Measurements from ENCODE around the gene DDR1. TPM values are rescaled to one million over a fixed set of nuclear protein-coding genes. Genes with fewer than 3 reads are reported as not detected.
A peak's percentile ranks its signal among the peaks of the same experiment; 100 is the strongest.

DDR1 gene
- total RNA-seq, 1 experiment from 2014 or later = 258 TPM

GRCh38 chr6:30895343-30895742 lies 11.0 kb downstream of the DDR1 start:
- no peak overlapping the region for H3K9ac ChIP-seq (ENCODE audit: extremely low read depth, insufficient read length, low read length)
- H2BK15ac ChIP-seq (ENCODE audit: low read depth, low read length) = no peak overlapping the region
- H3K27ac ChIP-seq (ENCODE audit: insufficient read length, low read depth, low read length) = no peak overlapping the region
- no peaks in the 10 kb centered on the region for H3K79me2 ChIP-seq (ENCODE audit: insufficient read depth, low read length)
- no peaks in the 10 kb centered on the region for H3K27me3 ChIP-seq (ENCODE audit: insufficient read depth, low read length)
- no peaks in the 10 kb centered on the region for H3K23me2 ChIP-seq (ENCODE audit: insufficient read length, low read depth, low read length, poor library complexity, severe bottlenecking)
- no peak overlapping the region for H2AFZ ChIP-seq (ENCODE audit: low read length)
- peaks cover 12 to 17% of the 10 kb centered on the region in 2 experiments for H3K4me1 Mint-ChIP-seq
- H3T11ph ChIP-seq (ENCODE audit: low read length) = no peak overlapping the region
- H3K56ac ChIP-seq (ENCODE audit: insufficient read length, low read depth, low read length) = no peak overlapping the region
- no peak overlapping the region for H3K23ac ChIP-seq (ENCODE audit: insufficient read length, low read depth, low read length)
- peak overlapping the region in 1 of 3 experiments; percentile 80; a peak in 1 of 7 replicates for H3K27ac Mint-ChIP-seq
- peaks cover 49 to 91% (median 86%) of the 10 kb centered on the region in 3 experiments for H3K36me3 Mint-ChIP-seq (ENCODE audit: insufficient read depth in 1 of 3, low read depth in 3 of 3)
- no peak overlapping the region for H2BK120ac ChIP-seq (ENCODE audit: low read depth, low read length, poor library complexity, severe bottlenecking)
- no peak overlapping the region for H3K4ac ChIP-seq (ENCODE audit: low read depth, low read length)
- no peak overlapping the region for H4K91ac ChIP-seq (ENCODE audit: insufficient read length, low read depth, low read length)
- H4K5ac ChIP-seq (ENCODE audit: insufficient read length, low read depth, low read length) = no peak overlapping the region
- H3K4me1 ChIP-seq (ENCODE audit: insufficient read depth, low read length) = no peaks in the 10 kb centered on the region
- no CpG with 5 or more reads among the region's 10 CpGs for WGBS (ENCODE audit: extremely low coverage, insufficient read length, low lambda C conversion rate)
- no peak overlapping the region for H2BK12ac ChIP-seq (ENCODE audit: insufficient read length, low read depth, low read length)
- H3K4me3 Mint-ChIP-seq = no peak overlapping the region
- no peak for TF ChIP-seq CTCF (conservative IDR thresholded peaks at IDR 0.05)
- no peak overlapping the region for H2BK5ac ChIP-seq (ENCODE audit: insufficient read length, low read length)
- H3K9me3 ChIP-seq (ENCODE audit: control insufficient read depth, low read depth, low read length) = no peaks in the 10 kb centered on the region
- H3K27me3 Mint-ChIP-seq (ENCODE audit: low read depth) = no peaks in the 10 kb centered on the region
- H2AK5ac ChIP-seq (ENCODE audit: insufficient read length, low read length) = no peak overlapping the region
- H3K4me2 ChIP-seq (ENCODE audit: insufficient read depth, insufficient read length, low read length) = no peak overlapping the region
- H4K20me1 ChIP-seq (ENCODE audit: control insufficient read depth, insufficient read depth, insufficient read length) = no peaks in the 10 kb centered on the region
- no peak overlapping the region for H2BK20ac ChIP-seq (ENCODE audit: low read depth, low read length, poor library complexity, severe bottlenecking)
- DNase-seq = no peak
- no peaks in the 10 kb centered on the region for H3K79me1 ChIP-seq (ENCODE audit: insufficient read depth, low read depth, low read length, poor library complexity, severe bottlenecking)
- no peak overlapping the region for H4K8ac ChIP-seq (replicated peaks; ENCODE audit: insufficient read length, low read depth, low read length)
- no peaks in the 10 kb centered on the region for H3K9me3 Mint-ChIP-seq
- no peak overlapping the region for H3K14ac ChIP-seq (ENCODE audit: insufficient read depth, low read length)
- no peak overlapping the region for H3K18ac ChIP-seq (ENCODE audit: insufficient read length, low read depth, low read length)

Data from H9 (cell line).